ENCODE measurements around the gene SPAG4.

SPAG4 gene, protein sequence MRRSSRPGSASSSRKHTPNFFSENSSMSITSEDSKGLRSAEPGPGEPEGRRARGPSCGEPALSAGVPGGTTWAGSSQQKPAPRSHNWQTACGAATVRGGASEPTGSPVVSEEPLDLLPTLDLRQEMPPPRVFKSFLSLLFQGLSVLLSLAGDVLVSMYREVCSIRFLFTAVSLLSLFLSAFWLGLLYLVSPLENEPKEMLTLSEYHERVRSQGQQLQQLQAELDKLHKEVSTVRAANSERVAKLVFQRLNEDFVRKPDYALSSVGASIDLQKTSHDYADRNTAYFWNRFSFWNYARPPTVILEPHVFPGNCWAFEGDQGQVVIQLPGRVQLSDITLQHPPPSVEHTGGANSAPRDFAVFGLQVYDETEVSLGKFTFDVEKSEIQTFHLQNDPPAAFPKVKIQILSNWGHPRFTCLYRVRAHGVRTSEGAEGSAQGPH

GRCh38 chr20:35615667-35616464 lies at the start of gene SPAG4:
Gene SPAG4, plus strand, starts transcription at chr20:35615829. Its CDS starts 175 bp downstream, at chr20:35616004.
- no peak for TF ChIP-seq JUND (IDR thresholded peaks at IDR 0.05; ENCODE audit: low read depth)
- DNase-seq (ENCODE audit: low read depth in 1 of 2, low spot score in 1 of 2): no peak
- in situ Hi-C loops (cut with HindIII; ENCODE audit: low pct_unique_long_range_greater_than_20kb, low sequenced_read_pairs): no loop called here

DNA sequence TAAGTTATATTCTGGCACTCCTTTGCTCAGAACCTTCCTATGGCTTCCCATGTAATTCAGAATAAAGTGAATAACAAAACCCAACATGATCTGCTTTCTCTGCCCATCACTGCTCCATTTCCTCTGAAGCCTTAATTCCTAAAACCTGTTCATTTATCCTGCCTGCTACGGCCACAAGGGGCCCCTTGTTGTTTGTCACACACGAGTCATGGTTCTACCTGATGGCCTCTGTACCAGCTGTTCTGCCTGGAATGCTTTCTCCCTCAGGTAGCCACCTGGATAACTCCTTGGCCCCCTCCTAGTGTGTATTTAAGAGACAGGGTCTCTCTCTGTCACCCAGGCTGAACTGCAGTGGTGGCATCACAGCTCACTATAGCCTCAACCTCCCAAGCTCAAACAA lies 47.0 kb upstream of the SPAG4 start:
- DNase-seq (ENCODE audit: low read depth in 1 of 2, low spot score in 1 of 2): peak; percentile 73 to 78
- in situ Hi-C loops (cut with HindIII; ENCODE audit: low pct_unique_long_range_greater_than_20kb, low sequenced_read_pairs): no loop called here
- no peak for TF ChIP-seq JUND (IDR thresholded peaks at IDR 0.05; ENCODE audit: low read depth)

DNA sequence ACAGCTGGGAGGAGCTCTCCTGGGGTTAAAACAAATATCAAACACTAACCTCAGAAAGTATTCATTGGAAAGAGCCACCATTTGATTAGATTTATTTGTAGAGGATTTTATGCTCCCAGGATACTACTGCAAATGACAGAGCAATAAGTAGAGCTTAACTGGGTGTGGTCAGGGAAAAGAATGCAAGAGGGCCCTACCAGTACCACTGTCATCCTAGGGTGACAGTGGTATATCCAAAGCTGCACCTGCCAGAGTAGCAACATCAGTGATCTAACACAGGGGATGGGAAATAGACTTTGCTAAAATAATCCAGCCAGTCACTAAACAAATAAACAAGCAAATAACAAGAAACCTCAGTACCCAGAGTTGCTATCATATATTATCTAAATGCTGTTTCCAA lies 44.1 kb upstream of the SPAG4 start:
- in situ Hi-C loops (cut with HindIII; ENCODE audit: low pct_unique_long_range_greater_than_20kb, low sequenced_read_pairs): no loop called here
- TF ChIP-seq JUND (IDR thresholded peaks at IDR 0.05; ENCODE audit: low read depth): no peak
- no peak for DNase-seq (ENCODE audit: low read depth in 1 of 2, low spot score in 1 of 2)

DNA sequence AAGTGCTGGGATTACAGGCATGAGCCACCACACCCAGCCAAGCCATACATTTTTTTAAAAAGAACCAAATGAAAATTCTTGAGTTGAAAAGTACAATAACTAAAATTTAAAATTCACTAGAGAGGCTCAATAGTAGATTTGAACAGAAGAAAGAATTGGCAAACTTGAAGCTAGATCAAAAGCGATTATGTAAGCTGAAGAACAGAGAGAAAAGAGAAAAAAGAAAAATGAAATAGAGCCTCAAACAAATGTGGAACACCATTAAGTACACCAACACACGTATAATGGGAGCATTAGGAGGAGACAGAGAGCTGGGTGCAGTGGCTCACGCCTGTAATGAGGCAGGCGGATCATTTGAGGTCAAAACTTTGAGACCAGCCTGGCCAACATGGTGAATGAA lies 42.8 kb upstream of the SPAG4 start:
- in situ Hi-C loops (cut with HindIII; ENCODE audit: low pct_unique_long_range_greater_than_20kb, low sequenced_read_pairs): no loop called here
- TF ChIP-seq JUND (IDR thresholded peaks at IDR 0.05; ENCODE audit: low read depth): no peak
- DNase-seq (ENCODE audit: low read depth in 1 of 2, low spot score in 1 of 2): no peak

DNA sequence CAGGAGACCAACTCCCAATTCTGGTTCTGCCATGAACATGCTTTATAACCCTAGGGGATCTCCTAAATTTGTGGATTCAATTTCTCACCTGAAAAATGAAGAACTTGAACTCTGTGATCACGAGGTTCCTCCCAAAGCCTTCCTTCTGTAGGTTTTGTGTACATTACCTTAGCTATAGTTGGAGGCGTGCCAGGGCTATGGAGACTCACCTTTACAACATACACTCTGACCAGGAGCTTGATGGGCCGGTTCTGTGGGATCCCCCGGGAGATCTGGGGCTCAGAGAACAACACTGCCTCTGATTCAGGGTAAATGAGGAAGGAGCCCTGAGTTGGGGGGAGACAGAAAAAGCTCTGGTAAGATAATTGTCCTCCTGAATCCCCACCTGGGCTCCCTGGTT lies 39.7 kb upstream of the SPAG4 start:
- in situ Hi-C loops (cut with HindIII; ENCODE audit: low pct_unique_long_range_greater_than_20kb, low sequenced_read_pairs): no loop called here
- TF ChIP-seq JUND (IDR thresholded peaks at IDR 0.05; ENCODE audit: low read depth): no peak
- peak; percentile 57 to 95 for DNase-seq (ENCODE audit: low read depth in 1 of 2, low spot score in 1 of 2)

- in situ Hi-C loops (cut with HindIII; ENCODE audit: low pct_unique_long_range_greater_than_20kb, low sequenced_read_pairs): no loop called here
- TF ChIP-seq JUND (IDR thresholded peaks at IDR 0.05; ENCODE audit: low read depth): no peak
- DNase-seq (ENCODE audit: low read depth in 1 of 2, low spot score in 1 of 2): no peak
Measured at GRCh38 chr20:35576816-35577215, 38.8 kb upstream of the SPAG4 start.

DNA sequence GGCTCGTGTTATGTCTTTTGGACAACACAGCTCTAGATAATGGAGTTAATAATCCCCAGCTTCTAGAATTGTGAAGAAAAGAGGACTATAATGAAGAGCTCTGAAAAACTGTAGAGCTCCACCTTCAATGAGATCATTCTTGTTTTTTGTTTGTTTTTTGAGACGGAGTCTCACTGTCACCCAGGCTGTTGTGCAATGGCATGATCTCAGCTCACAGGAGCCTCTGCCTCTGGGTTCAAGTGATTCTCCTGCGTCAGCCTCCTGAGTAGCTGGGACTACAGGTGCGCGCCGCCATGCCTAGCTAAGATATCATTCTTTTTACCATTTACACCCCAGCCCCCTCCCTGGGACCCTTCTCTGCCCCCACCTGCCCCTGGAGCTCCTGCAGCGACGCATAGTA lies 37.2 kb upstream of the SPAG4 start:
- in situ Hi-C loops (cut with HindIII; ENCODE audit: low pct_unique_long_range_greater_than_20kb, low sequenced_read_pairs): no loop called here
- peak in 1 of 2 experiments; percentile 63 for DNase-seq (ENCODE audit: low read depth in 1 of 2, low spot score in 1 of 2)
- no peak for TF ChIP-seq JUND (IDR thresholded peaks at IDR 0.05; ENCODE audit: low read depth)

DNA sequence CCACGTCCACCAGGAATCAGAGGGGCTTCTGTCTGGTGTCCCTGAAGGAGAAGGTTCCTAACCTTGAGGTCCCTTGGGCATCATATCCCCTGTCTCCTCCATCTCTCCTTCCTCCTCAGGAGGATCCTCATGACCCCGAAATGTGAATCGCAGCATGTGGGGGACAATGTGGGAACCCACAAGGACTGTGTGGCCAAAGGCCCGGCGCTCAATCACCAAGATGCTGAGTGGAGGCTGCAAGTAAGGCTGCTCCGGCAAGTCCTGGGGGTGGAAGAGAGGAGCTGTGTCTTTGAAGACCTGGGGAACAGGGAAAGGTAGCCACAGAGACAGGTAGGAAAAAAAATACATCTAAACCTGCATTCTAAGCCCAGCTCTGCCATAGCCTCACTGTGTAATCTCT lies 36.4 kb upstream of the SPAG4 start:
- no peak for DNase-seq (ENCODE audit: low read depth in 1 of 2, low spot score in 1 of 2)
- TF ChIP-seq JUND (IDR thresholded peaks at IDR 0.05; ENCODE audit: low read depth): no peak
- in situ Hi-C loops (cut with HindIII; ENCODE audit: low pct_unique_long_range_greater_than_20kb, low sequenced_read_pairs): no loop called here

- no peak for DNase-seq (ENCODE audit: low read depth in 1 of 2, low spot score in 1 of 2)
- no peak for TF ChIP-seq JUND (IDR thresholded peaks at IDR 0.05; ENCODE audit: low read depth)
- in situ Hi-C loops (cut with HindIII; ENCODE audit: low pct_unique_long_range_greater_than_20kb, low sequenced_read_pairs): no loop called here
Measured at GRCh38 chr20:35582131-35582530, 33.5 kb upstream of the SPAG4 start.

GRCh38 chr20:35582741-35583404 lies 32.8 kb upstream of the SPAG4 start:
- DNase-seq (ENCODE audit: low read depth in 1 of 2, low spot score in 1 of 2): no peak
- no peak for TF ChIP-seq JUND (IDR thresholded peaks at IDR 0.05; ENCODE audit: low read depth)
- in situ Hi-C loops (cut with HindIII; ENCODE audit: low pct_unique_long_range_greater_than_20kb, low sequenced_read_pairs): no loop called here

- TF ChIP-seq JUND (IDR thresholded peaks at IDR 0.05; ENCODE audit: low read depth): no peak
- in situ Hi-C loops (cut with HindIII; ENCODE audit: low pct_unique_long_range_greater_than_20kb, low sequenced_read_pairs): no loop called here
- no peak for DNase-seq (ENCODE audit: low read depth in 1 of 2, low spot score in 1 of 2)
Measured at GRCh38 chr20:35583636-35584560, 31.7 kb upstream of the SPAG4 start.

All from T47D (cell line).